ENCODE data around the gene QTRT2. TPM values are rescaled to one million over a fixed set of nuclear protein-coding genes. Genes with fewer than 3 reads are reported as not detected.

The QTRT2 gene
- polyA plus RNA-seq, 1 donor: 40.3 TPM

DNA sequence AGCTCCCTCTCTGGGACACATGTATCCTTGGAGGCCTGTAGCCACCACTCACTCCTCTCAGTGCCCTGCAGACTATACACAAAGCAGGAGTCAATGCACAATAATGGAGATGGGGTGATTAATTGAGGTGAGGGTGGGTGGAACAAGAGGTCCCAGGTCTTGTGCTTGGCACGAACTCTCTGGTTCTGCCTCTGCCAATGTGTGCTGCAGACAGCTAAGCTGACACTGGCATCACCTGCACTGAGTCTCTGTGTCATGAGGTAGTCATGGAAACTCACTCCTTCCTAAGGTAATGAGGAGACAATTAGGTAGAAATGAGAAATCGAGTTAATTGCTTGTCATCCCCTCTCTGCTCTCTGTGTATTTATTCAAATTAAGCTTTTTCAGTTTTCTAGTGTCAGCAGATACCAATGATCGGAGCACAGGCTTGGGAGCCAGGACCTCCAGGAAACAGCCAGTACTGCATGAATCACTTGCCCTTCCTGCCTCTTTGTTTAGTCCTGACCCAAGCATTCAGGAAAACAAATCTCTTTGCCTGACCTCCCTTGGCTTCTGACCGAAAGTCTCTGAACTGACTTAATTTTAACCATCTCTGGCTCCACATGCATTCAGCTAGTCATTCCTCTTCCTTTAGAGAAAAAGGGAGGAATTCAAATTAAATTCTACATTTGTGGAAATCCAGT, 65.6 kb downstream of the QTRT2 start:
- no peak for DNase-seq

DNA sequence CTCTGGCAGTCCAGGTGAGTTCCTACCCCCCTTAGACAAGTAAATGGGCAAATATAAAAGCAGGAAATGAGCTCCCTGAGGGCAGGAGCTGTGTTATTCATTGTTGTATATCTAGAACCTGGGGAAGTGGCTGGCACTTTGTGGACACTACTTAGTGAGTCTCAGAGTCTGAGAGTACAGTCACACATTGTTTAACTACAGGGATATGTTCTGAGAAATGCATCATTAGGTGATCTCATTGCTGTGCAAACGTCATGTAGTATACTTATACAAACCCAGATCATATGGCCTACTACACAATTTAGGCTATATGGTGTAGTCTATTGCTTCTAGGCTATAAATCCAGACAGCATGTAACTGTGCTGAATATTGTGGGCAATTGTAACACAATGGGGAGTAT, 69.9 kb downstream of the QTRT2 start:
- DNase-seq: no peak

DNA sequence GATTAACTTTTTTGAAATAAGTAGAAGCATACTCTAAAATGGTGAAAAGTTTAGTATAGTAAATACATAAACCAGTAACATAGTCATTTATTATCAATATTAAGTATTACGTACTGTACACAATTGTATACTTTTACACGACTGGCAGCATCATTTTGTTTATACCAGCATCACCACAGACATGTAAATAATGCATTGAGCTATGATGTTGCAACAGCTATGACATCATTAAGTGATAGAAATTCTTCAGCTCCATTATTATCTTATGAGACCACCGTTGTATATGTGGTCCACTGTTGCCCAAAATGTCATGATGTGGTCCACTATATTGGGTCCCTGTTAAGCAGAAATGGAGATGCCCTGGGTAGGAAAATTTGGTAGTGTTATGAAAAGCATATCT, 71.0 kb downstream of the QTRT2 start:
- no peak for DNase-seq

DNA sequence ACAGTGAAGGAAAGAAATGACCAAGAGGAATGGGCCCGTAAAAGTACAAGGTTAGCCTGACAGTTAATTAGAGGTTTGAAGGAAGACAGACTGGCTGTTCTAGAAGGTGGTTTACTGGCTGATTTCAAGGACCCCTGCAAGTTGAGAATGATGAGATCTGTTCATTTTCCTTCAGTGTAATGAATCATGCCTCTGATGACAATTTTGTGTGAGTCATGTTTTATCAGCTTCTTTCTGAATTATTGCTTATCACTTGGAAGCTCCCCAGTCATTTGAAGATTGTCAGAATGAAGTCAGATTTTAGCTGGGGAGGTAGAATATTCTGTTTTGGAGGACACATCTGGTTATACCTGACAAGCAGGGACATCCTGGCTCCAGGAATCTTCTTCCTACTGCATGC, 71.7 kb downstream of the QTRT2 start:
- DNase-seq: no peak

DNA sequence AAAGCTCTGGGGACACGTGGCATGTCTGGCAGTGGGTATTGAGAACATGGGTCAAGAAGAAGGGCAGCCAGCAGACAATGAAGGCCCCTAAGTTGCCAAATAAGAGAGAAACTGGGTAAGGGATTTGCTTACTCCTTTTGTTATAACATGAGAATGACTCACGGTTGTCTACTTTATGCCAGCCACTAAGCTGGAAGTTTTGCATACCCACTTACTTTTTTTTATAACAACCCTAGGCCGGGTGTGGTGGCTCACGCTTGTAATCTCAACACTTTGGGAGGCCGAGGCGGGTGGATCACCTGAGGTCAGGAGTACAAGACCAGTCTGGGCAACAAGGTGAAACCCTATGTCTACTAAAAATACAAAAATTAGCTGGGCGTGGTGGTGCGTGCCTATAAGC, 72.3 kb downstream of the QTRT2 start:
- DNase-seq: no peak

DNA sequence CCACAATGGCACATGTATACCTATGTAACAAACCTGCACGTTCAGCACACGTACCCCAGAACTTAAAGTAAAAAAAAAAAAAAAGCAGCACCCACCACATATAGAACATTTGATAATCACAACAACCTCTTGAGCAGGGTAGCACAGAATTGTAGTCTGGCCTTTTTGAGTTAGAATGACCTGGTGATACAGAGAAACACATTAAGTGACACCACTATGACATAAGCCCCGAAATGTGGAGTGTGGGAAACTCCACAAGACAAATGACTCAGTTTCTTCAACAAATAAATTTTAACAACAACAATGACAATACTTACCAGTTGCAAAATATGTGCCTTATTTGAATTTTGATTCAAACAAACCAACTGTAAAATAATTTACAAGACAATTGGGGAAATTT, 76.0 kb downstream of the QTRT2 start:
- no peak for DNase-seq

DNA sequence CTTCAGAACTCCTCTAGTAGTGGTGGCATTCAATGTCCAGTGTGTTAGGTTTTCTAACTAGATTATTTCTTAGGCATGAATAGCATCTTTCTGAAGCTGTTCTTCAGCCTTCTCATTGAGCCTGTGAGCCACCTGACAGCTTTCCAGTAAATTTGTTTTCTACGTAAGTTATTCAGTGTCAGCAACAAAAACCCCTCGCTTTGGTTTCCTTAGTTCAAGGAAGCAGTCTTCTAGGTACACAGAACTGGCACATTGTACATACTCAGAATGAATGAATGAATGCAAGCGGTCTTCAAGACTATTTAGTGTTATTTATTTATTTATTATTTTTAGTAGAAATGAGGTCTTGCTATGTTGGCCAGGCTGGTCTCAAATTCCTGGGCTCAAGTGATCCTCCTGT, 77.4 kb downstream of the QTRT2 start:
- no peak for DNase-seq

Other genes with a start within 250 kb of the QTRT2 start
- gene GRAMD1C, start 217.9 kb upstream of the QTRT2 start, polyA plus RNA-seq (ENCODE audit: insufficient read length): 34.7 TPM
- 20.9 TPM for gene ZDHHC23, start 108.7 kb upstream of the QTRT2 start, polyA plus RNA-seq (ENCODE audit: insufficient read length)
- gene CCDC191, start 211 bp upstream of the QTRT2 start, polyA plus RNA-seq (ENCODE audit: insufficient read length): 31.1 TPM
- not detected for gene DRD3, start 122.3 kb downstream of the QTRT2 start, polyA plus RNA-seq (ENCODE audit: insufficient read length)
- gene ZNF80, start 180.8 kb downstream of the QTRT2 start, polyA plus RNA-seq (ENCODE audit: insufficient read length): 0.15 TPM
- gene TIGIT, start 237.3 kb downstream of the QTRT2 start, polyA plus RNA-seq (ENCODE audit: insufficient read length): 0.08 TPM

Data from left kidney (tissue), 2 donors.